ENCODE data around the gene RTL9. TPM values are rescaled to one million over a fixed set of nuclear protein-coding genes. Genes with fewer than 3 reads are reported as not detected.
A peak's percentile ranks its signal among the peaks of the same experiment; 100 is the strongest.

RTL9 gene
- total RNA-seq, 1 donor = under 0.01 TPM

GRCh38 chrX:110346681-110347080, 12.0 kb upstream of the RTL9 start:
- DNase-seq (ENCODE audit: low read depth) = peak; percentile 48
- H3K4me3 ChIP-seq (ENCODE audit: low read depth, low read length) = no peak overlapping the region
- peak; percentile 26 for TF ChIP-seq CTCF (IDR thresholded peaks at IDR 0.05; ENCODE audit: insufficient read depth, low read depth, low read length)

GRCh38 chrX:110359273-110359672, 625 bp downstream of the RTL9 start:
- TF ChIP-seq CTCF (IDR thresholded peaks at IDR 0.05; ENCODE audit: insufficient read depth, low read depth, low read length) = no peak
- no peak for DNase-seq (ENCODE audit: low read depth)
- no peak overlapping the region for H3K4me3 ChIP-seq (ENCODE audit: low read depth, low read length)

DNA sequence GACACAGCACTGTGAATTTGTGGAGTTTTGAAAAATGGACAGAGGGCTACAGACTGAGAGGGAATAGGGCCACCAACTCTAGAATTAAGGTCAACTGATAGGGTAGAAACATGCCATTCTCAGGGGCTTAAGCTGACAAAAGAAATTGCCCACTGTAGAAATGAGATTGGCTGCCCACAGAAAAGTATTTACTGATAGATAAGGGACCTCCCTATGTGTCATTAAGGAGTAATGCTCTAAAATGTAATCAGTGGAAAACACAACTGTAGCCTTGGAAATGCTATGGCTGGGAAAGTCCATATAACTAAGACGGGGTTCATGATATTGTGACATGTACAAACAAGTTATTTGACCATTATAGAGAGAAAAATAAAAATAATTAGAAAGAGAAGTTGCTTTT, 4.6 kb downstream of the RTL9 start:
- TF ChIP-seq CTCF (IDR thresholded peaks at IDR 0.05; ENCODE audit: insufficient read depth, low read depth, low read length) = no peak
- no peak overlapping the region for H3K4me3 ChIP-seq (ENCODE audit: low read depth, low read length)
- no peak for DNase-seq (ENCODE audit: low read depth)

DNA sequence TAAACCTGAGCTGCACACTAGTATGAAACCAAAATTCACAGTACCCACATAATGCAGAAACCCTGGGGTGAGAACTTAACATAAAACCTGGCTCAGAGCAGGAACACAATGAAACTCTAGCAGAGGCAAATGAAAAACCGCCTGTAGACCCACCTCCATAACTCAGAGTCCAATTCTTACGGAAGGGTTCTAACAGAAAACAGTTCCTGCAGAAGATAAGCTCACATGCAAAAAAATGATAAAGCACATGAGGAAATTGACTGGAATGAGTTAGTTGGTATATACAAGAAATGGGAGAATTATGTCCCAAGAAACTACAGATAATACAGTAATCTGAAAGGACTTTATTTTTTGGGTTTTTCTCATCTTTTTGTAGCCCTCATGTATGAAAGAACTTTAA, 14.7 kb downstream of the RTL9 start:
- DNase-seq (ENCODE audit: low read depth) = no peak
- no peak overlapping the region for H3K4me3 ChIP-seq (ENCODE audit: low read depth, low read length)
- TF ChIP-seq CTCF (IDR thresholded peaks at IDR 0.05; ENCODE audit: insufficient read depth, low read depth, low read length) = no peak

- TF ChIP-seq CTCF (IDR thresholded peaks at IDR 0.05; ENCODE audit: insufficient read depth, low read depth, low read length) = no peak
- DNase-seq (ENCODE audit: low read depth) = no peak
Measured at GRCh38 chrX:110374559-110374958, 15.9 kb downstream of the RTL9 start.

GRCh38 chrX:110381216-110381615, 22.6 kb downstream of the RTL9 start:
- peak; percentile 86 for DNase-seq (ENCODE audit: low read depth)
- TF ChIP-seq CTCF (IDR thresholded peaks at IDR 0.05; ENCODE audit: insufficient read depth, low read depth, low read length) = no peak
- no peak overlapping the region for H3K4me3 ChIP-seq (ENCODE audit: low read depth, low read length)

More at GRCh38 chrX:110374559-110374958, 15.9 kb downstream of the RTL9 start:
- H3K4me3 ChIP-seq (ENCODE audit: low read depth, low read length) = no peak overlapping the region

GRCh38 chrX:110383414-110383813, 24.8 kb downstream of the RTL9 start:
- TF ChIP-seq CTCF (IDR thresholded peaks at IDR 0.05; ENCODE audit: insufficient read depth, low read depth, low read length) = no peak
- DNase-seq (ENCODE audit: low read depth) = peak; percentile 88

More at GRCh38 chrX:110383414-110383813, 24.8 kb downstream of the RTL9 start:
- H3K4me3 ChIP-seq (ENCODE audit: low read depth, low read length) = no peak overlapping the region
